Esophagus muscularis mucosa (tissue), 4 donors: Measurements from ENCODE around the gene GPR82. TPM values are rescaled to one million over a fixed set of nuclear protein-coding genes. Genes with fewer than 3 reads are reported as not detected.
"Not testable (repeated sequence)": the region's sequence is repeated elsewhere in the genome, so short reads cannot be mapped to it uniquely, and the experiment has no call there.

Source experiments
- DNase-seq: peaks from one replicate; pipeline ENCODE4 v3.0.0-alpha.2; 2017; ENCODE audit errors: extremely low spot score
- H3K27ac ChIP-seq, 4 donors: fragments of 200-600 bp; sonication (generic); replicated peaks in 1 of 4; 1 replicate in 3 of 4; 2 replicates in 1 of 4; pipeline ENCODE4 v1.5.1; 2016 to 2019; ENCODE audit warnings: mild to moderate bottlenecking in 1 of 4
- H3K27me3 ChIP-seq, 4 donors: fragments of 200-600 bp; sonication (generic); one replicate each; pipeline versions ENCODE4 v1.5.1 to v1.6.0; 2016 to 2019
- H3K36me3 ChIP-seq, 4 donors: fragments of 200-600 bp; sonication (generic); one replicate each; pipeline ENCODE4 v1.5.1; 2016 to 2019
- H3K4me1 ChIP-seq, 4 donors: fragments of 200-600 bp; sonication (generic); one replicate each; pipeline ENCODE4 v1.5.1; 2016 to 2019
- H3K4me3 ChIP-seq, 4 donors: fragments of 200-600 bp; sonication (generic); 1 replicate in 2 of 4; 2 replicates in 2 of 4; pipeline ENCODE4 v1.5.1; 2016 to 2019; ENCODE audit warnings: mild to moderate bottlenecking in 4 of 4, moderate library complexity in 1 of 4
- H3K9me3 ChIP-seq, 4 donors: fragments of 200-600 bp; sonication (generic); 1 replicate in 3 of 4; 2 replicates in 1 of 4; pipeline ENCODE4 v1.5.1; 2016 to 2019
- EP300 ChIP-seq: sonication (generic); formaldehyde crosslinking; IDR thresholded peaks from one replicate; pipeline ENCODE4 v1.6.1; 2017; ENCODE audit warnings: antibody characterized with exemption
- POLR2A ChIP-seq: fragments of 450-650 bp; IDR thresholded peaks from one replicate; pipeline ENCODE4 v1.6.1; 2017; ENCODE audit warnings: antibody characterized with exemption, moderate library complexity, mild to moderate bottlenecking, low read depth
- POLR2AphosphoS5 ChIP-seq, 2 donors: sonication (generic); formaldehyde crosslinking; IDR thresholded peaks; one replicate each; pipeline ENCODE4 v1.6.1; 2017; ENCODE audit warnings: antibody characterized with exemption in 2 of 2
- WGBS: methylation state at CpG from one replicate; pipeline ENCODE4 v1.1.5; 2018; 5-methylcytosine and 5-hydroxymethylcytosine counted together
- intact Hi-C: fragments of 100-400 bp; cut with DNase I; formaldehyde crosslinking; loops from one replicate; pipeline ENCODE4 v1.15.1; 2023
- total RNA-seq, 4 donors: library from RNA; depleted of rRNA; stranded (reverse); fragments of >200 nt; gene quantifications; one replicate each; pipeline versions ENCODE4 v1.1.0 to v1.2.1, GENCODE V29; 2016
- TF ChIP-seq, protein P1 (sequence below), 3 experiments: fragments of 200-600 bp in 2 of 3; fragments of 450-650 bp in 1 of 3; sonication (generic) in 2 of 3; IDR thresholded peaks; one replicate each; pipeline ENCODE4 v1.5.1; 2017 to 2019; ENCODE audit warnings: antibody characterized with exemption in 3 of 3, mild to moderate bottlenecking in 2 of 3, moderate library complexity in 1 of 3

GPR82 gene, protein sequence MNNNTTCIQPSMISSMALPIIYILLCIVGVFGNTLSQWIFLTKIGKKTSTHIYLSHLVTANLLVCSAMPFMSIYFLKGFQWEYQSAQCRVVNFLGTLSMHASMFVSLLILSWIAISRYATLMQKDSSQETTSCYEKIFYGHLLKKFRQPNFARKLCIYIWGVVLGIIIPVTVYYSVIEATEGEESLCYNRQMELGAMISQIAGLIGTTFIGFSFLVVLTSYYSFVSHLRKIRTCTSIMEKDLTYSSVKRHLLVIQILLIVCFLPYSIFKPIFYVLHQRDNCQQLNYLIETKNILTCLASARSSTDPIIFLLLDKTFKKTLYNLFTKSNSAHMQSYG
- under 1 TPM in 3 of 4 donors, not detected in 1; 0.13 to 0.42 (median 0.34) TPM for total RNA-seq

DNA sequence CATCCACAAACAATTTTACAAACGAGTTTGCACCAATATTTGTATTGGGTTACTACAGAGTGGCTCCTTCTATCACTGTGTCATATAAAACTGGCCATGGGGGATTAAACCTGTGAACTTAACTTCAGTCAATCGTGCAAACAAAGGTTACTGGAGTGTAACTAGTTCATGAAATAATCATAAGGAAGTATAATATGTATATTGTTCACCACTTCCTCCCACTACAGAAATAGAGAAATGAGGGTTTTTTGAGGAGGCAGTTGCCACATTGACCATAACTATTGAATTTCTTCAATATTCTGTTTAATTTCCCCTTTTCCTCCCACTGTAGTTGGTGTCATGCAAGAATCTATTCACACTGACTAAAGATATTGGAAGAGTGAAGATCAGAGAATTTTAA is at the start of gene GPR82:
TSS of gene GPR82 (plus strand) at position 356 of the 400 bp plus-strand sequence. CDS start 2,846 bp downstream, outside the sequence.
- no peaks in the 10 kb centered on the region for H3K36me3 ChIP-seq
- no peak for DNase-seq
- intact Hi-C loops = no loop called here
- H3K4me3 ChIP-seq = no peak within 1 kb of the TSS
- peaks cover 0 to 10% (median 0%) of the 10 kb centered on the region in 4 donors for H3K9me3 ChIP-seq
- H3K4me1 ChIP-seq = no peaks in the 10 kb centered on the region
- no peaks in the 10 kb centered on the region for H3K27me3 ChIP-seq
- H3K27ac ChIP-seq = no peak within 1 kb of the TSS
- TF ChIP-seq POLR2A = no peak
- TF ChIP-seq, protein P1, sequence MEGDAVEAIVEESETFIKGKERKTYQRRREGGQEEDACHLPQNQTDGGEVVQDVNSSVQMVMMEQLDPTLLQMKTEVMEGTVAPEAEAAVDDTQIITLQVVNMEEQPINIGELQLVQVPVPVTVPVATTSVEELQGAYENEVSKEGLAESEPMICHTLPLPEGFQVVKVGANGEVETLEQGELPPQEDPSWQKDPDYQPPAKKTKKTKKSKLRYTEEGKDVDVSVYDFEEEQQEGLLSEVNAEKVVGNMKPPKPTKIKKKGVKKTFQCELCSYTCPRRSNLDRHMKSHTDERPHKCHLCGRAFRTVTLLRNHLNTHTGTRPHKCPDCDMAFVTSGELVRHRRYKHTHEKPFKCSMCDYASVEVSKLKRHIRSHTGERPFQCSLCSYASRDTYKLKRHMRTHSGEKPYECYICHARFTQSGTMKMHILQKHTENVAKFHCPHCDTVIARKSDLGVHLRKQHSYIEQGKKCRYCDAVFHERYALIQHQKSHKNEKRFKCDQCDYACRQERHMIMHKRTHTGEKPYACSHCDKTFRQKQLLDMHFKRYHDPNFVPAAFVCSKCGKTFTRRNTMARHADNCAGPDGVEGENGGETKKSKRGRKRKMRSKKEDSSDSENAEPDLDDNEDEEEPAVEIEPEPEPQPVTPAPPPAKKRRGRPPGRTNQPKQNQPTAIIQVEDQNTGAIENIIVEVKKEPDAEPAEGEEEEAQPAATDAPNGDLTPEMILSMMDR (IDR thresholded peaks at IDR 0.05) = no peak
- TF ChIP-seq POLR2AphosphoS5 (IDR thresholded peaks at IDR 0.05) = no peak
- no peak for TF ChIP-seq EP300
- WGBS = 58% methylated on average over 2 of the region's 2 CpGs

DNA sequence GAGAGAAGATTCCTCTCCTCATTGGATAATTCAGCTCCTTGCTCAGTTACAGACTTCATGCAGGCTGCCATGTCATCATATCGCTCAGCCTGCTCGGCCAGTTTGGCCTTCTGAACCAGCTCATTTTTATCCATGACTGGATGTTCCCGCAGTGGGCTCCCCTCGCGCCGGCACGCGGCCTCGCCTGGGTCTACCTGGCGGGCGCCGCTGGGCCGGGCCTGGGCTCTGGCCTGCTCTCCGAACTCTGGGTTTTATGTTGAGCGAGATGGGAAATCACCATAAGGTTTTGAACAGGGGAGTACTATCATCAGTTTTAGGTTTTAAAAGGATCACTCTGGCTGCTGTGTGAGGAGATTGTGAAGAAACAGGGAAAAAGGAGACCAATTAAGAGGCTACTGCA is 47.6 kb upstream of the GPR82 start:
- DNase-seq, H3K36me3 ChIP-seq, H3K4me1 ChIP-seq, intact Hi-C loops, H3K27me3 ChIP-seq, H3K27ac ChIP-seq, H3K9me3 ChIP-seq, H3K4me3 ChIP-seq: not testable (repeated sequence)
- 90% methylated on average over 12 of the region's 15 CpGs for WGBS

DNA sequence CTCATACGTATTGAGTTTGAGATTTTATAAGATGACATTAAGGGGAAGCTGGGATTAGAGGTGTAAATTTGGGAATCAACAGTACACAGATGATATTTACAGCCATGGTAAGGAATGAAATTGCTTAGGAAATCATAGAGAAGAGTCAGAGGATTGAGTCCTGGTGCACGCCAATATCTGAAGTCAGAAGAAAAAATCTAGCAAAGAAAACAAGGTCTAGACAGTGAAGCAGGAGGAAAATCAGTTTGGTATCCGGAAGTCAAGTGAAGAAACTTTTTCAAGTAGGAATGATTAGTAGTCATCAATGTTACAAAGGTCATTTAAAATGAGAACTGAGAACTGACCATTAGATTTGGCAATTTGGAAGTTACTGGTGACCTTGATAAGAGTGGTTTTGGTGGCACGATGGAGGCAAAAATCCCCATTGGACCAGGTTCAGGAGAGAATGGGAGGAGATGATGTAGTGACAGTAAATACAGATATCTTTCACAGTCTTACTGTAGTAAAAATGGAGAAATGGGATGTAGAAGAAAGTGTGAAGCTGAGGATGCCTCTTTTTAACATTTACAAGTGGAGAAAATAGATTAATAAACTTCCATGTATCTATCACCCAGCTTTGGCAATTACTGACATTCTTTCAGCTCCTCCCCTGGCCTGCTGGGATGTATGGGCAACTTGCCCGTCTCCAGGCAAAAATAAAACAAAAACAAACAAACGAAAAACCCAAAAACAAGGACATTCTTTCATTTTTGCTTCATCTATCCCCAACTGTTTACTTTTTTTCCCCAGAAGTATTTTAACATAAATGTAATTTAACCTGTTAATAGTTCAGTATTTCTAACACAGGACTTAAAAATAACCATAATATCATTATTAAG is 46.6 kb upstream of the GPR82 start:
- TF ChIP-seq POLR2AphosphoS5 (IDR thresholded peaks at IDR 0.05) = no peak
- TF ChIP-seq, protein P1 (IDR thresholded peaks at IDR 0.05) = no peak
- TF ChIP-seq EP300 = no peak
- TF ChIP-seq POLR2A = no peak
- Histone ChIP-seq H3K4me1 (no peaks in the 10 kb centered on the region), H3K36me3 (no peaks in the 10 kb centered on the region), H3K27ac (no peak overlapping the region), H3K9me3 (no peaks in the 10 kb centered on the region), H3K4me3 (no peak overlapping the region), H3K27me3 (no peaks in the 10 kb centered on the region)
- DNase-seq = no peak
- intact Hi-C loops = no loop called here
- WGBS = 65% methylated on average over 6 of the region's 6 CpGs

DNA sequence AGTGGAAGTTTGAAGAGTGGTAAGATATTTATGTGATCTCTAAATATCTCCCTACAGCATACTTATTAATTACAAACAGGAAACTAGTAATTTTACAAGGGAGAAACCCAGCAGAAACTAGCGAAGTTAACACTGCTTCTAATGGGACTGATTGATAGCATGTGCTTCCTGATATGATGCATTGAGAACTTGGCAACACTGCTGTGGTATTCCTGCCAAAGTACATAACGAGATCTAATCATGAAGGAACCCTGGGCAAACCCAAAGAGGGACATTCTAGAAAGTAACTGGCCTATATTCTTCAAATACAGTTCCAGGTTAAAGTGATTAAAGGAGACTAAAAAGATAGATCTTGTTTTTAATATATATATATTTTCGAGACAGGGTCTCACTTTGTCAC is 39.8 kb upstream of the GPR82 start:
- 43% methylated on average over 3 of the region's 3 CpGs for WGBS

DNA sequence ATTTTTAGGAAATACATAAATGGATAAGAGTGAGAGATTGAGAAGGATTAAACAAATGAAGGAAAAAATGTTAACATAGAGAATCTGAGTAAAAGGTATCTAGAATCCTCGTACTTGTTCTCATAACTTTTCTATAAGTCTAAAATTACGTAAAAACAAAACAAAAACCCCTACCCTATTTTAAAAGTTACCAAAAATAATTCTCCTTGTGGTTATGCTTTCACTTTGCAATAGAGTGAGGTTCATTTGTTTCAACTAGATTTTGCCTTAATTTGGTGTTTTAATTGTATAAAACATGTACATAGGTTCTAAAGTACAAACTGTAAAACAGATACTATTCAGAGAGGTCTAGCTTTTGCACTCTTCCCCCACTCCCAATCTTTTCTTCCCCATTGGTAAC is 39.0 kb upstream of the GPR82 start:
- Histone ChIP-seq H3K27ac (no peak overlapping the region), H3K9me3 (no peaks in the 10 kb centered on the region), H3K36me3 (no peaks in the 10 kb centered on the region), H3K27me3 (no peaks in the 10 kb centered on the region), H3K4me3 (no peak overlapping the region), H3K4me1 (no peaks in the 10 kb centered on the region)
- WGBS = 89% methylated on average over 2 of the region's 2 CpGs
- DNase-seq = no peak
- TF ChIP-seq, protein P1 (IDR thresholded peaks at IDR 0.05) = no peak
- TF ChIP-seq POLR2AphosphoS5 (IDR thresholded peaks at IDR 0.05) (no peak), POLR2A (no peak)
- intact Hi-C loops = no loop called here

More for the DNA sequence above, 39.8 kb upstream of the GPR82 start:
- no peak for DNase-seq
- TF ChIP-seq, protein P1 (IDR thresholded peaks at IDR 0.05) = no peak
- no peak for TF ChIP-seq POLR2AphosphoS5 (IDR thresholded peaks at IDR 0.05)
- no peak for TF ChIP-seq EP300
- TF ChIP-seq POLR2A = no peak
- no peaks in the 10 kb centered on the region for H3K36me3 ChIP-seq
- intact Hi-C loops = no loop called here
- no peaks in the 10 kb centered on the region for H3K9me3 ChIP-seq
- H3K4me1 ChIP-seq = no peaks in the 10 kb centered on the region
- H3K27me3 ChIP-seq = no peaks in the 10 kb centered on the region
- no peak overlapping the region for H3K4me3 ChIP-seq
- H3K27ac ChIP-seq = no peak overlapping the region
